AG08396 (cell line): ENCODE measurements around the gene LRP10.
"Not testable (repeated sequence)": the region's sequence is repeated elsewhere in the genome, so short reads cannot be mapped to it uniquely, and the experiment has no call there.

Experiments
- DNase-seq: peaks from one replicate; pipeline ENCODE4 v3.0.0; 2012; ENCODE audit warnings: low spot score, mixed read lengths

Gene LRP10

DNA sequence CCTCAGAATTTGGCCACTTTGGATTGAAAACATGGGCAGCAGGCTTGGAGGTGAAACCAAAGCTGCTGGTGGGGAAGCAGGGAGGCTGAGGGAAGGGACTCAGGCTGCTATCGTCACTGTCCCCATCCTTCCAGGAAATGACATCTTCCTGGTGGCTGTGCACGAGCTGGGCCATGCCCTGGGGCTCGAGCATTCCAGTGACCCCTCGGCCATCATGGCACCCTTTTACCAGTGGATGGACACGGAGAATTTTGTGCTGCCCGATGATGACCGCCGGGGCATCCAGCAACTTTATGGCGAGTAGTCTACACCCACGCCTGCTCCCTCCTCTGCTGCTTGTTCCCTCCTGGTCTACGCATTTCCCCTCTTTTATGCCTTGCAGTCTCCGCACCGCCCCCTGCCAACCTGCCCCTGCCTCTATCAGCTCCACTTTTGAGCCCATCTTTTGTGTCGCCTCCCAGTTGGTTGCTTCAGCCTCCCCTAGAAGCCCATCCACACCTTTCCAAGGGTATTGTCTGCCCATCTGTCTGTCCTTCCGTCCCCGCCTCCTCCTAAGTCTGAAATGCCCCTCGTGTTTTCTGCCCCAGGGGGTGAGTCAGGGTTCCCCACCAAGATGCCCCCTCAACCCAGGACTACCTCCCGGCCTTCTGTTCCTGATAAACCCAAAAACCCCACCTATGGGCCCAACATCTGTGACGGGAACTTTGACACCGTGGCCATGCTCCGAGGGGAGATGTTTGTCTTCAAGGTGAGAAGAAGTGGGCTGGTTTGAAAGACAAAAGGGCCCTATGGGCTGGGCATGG is 28.2 kb upstream of the LRP10 start:
- no peak for DNase-seq

DNA sequence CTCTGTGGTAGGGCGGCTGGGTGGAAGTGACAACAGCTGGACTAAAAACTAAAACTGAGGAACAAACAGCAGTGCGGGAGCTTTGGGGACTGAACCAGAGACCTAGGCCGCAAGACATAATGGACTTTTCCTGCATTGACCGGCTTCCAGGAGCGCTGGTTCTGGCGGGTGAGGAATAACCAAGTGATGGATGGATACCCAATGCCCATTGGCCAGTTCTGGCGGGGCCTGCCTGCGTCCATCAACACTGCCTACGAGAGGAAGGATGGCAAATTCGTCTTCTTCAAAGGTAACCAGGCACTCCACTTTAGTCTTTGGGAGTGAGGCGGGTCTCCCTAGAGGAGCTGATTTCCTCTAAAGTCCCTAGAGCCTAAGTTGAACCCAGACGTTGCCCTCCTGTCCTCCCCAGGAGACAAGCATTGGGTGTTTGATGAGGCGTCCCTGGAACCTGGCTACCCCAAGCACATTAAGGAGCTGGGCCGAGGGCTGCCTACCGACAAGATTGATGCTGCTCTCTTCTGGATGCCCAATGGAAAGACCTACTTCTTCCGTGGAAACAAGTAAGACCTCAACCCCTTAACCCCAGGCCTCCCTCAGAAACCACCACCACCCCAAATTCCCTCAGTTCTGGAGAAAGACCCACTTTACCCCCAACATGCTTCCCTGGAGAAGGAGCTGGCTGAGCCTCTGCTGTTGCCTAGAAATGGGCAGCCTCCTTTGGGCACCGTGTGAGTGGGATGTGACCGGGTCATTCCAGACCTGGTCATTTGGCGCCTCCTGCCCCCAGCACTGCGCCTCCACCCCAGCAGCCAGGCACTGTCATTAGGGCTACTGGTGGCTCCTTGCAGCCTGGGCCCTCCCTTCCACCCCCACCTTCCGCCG is 27.1 kb upstream of the LRP10 start:
- no peak for DNase-seq

DNA sequence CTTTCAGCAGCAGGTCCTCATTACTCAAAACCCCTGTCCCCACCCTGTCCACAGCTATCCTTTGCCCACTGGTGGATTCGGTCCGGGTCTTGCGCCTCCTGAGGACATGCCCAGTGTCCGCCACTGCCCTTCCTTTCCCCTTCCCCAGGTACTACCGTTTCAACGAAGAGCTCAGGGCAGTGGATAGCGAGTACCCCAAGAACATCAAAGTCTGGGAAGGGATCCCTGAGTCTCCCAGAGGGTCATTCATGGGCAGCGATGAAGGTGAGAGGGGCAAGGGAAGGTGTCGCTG is 26.5 kb upstream of the LRP10 start:
- no peak for DNase-seq

DNA sequence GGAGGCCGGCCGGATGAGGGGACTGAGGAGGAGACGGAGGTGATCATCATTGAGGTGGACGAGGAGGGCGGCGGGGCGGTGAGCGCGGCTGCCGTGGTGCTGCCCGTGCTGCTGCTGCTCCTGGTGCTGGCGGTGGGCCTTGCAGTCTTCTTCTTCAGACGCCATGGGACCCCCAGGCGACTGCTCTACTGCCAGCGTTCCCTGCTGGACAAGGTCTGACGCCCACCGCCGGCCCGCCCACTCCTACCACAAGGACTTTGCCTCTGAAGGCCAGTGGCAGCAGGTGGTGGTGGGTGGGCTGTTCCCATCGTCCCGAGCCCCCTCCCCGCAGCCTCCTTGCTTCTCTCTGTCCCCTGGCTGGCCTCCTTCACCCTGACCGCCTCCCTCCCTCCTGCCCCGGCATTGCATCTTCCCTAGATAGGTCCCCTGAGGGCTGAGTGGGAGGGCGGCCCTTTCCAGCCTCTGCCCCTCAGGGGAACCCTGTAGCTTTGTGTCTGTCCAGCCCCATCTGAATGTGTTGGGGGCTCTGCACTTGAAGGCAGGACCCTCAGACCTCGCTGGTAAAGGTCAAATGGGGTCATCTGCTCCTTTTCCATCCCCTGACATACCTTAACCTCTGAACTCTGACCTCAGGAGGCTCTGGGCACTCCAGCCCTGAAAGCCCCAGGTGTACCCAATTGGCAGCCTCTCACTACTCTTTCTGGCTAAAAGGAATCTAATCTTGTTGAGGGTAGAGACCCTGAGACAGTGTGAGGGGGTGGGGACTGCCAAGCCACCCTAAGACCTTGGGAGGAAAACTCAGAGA is 25.5 kb upstream of the LRP10 start:
- no peak for DNase-seq

DNA sequence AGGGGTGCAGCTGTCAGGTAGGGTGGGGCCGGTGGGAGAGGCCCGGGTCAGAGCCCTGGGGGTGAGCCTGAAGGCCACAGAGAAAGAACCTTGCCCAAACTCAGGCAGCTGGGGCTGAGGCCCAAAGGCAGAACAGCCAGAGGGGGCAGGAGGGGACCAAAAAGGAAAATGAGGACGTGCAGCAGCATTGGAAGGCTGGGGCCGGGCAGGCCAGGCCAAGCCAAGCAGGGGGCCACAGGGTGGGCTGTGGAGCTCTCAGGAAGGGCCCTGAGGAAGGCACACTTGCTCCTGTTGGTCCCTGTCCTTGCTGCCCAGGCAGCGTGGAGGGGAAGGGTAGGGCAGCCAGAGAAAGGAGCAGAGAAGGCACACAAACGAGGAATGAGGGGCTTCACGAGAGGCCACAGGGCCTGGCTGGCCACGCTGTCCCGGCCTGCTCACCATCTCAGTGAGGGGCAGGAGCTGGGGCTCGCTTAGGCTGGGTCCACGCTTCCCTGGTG is 24.7 kb upstream of the LRP10 start:
- no peak for DNase-seq

DNA sequence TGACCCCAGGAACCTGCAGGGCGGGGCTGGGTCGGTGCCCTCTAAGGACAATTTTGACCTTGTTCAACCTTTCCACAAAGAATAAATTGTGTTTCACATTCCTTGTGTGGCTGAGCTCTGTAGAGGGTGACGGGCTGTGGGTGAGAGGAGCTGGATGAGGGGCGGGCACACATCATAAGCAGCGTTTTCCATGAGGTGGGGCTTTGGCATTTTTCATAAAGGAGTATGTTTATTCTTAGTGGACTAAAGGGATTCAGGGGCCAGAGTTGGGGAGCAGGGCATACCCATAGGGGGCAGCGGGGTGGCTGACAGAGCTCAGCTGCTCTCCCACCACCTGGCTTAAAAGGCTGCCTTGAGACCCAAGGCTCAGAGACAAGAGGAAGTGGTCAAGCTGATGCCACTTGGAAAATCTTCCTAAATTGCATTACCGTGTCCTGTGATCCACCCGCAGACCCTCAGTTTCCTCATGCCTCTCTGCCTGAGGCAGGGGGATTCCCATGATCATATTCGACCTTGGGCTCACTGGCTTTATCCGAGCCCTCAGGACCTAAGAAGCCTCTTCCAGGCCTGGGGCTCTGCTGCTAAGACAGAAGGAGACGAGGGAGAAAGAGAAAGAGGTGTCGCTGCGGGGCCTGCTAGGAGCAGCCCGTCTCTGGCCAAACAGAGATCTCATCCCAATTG is 23.7 kb upstream of the LRP10 start:
- DNase-seq: peak; percentile 75

DNA sequence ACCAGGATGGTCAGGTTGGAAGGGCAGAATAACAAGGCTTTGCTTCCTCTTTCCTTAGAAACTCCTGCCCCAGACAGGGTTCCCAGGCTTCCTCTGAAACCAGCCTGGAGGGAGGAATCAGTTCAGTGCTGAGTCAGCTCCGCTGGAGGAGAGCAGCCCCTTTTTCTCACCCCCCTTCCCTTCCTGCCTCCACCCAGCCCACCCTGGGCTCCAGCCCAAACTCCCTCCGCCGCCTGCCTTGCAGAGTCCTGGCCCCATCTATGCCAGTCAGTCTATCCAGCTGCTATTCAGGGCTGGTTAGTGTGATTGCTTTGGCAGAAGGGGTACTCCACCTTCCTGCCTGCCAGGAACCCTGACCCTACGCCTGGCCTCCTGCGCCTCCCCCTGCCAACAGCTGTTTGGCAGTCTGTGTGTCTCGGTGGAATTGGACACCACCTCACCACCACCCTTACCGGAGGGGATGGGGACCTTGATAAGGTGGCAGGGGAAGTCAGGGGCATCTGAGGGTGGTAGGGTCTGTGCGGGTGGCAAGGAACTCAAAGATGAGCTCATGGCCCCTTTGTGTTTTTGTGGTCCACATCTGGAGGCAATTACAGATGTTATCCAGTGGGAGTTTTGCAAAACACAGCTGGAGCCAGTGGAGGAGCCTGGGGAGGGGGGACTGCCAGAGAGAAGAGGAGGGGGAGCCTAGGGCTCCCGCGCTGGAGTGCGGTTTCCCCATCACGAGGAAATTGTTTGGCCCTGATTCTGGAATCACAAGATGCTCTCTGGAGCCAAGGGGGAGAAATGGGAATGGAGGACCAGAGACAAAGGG is 23.0 kb upstream of the LRP10 start:
- DNase-seq: peak; percentile 77

DNA sequence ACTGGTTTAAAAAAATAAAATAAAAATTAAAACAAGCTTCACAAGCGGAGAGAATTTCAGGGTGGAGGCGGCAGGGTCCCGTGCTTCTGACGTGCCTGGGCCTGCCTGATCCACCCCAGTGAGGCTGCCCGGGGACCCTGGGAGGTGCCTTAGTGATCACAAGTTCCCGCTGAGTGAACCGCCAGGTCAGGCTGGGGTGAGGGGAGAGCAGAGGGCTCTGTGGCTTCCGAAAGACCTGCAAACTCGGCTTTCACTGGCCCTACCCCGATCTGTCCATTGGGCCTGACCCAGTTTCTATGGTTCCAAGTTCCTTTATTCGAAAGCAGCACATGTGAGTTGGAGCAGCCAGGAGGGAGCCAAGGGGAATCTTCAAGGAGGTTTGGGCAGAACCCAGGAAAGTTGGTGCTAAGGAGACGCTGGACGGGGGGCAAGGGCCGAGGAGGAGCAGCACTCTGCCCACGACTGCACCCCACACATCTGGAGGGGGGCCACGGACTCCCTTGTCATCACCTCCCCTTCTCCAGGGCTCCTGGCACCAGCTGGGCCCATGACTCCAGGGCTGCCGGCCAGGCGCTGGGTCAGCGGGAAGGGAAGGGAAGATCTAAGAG is 22.2 kb upstream of the LRP10 start:
- DNase-seq: no peak

DNA sequence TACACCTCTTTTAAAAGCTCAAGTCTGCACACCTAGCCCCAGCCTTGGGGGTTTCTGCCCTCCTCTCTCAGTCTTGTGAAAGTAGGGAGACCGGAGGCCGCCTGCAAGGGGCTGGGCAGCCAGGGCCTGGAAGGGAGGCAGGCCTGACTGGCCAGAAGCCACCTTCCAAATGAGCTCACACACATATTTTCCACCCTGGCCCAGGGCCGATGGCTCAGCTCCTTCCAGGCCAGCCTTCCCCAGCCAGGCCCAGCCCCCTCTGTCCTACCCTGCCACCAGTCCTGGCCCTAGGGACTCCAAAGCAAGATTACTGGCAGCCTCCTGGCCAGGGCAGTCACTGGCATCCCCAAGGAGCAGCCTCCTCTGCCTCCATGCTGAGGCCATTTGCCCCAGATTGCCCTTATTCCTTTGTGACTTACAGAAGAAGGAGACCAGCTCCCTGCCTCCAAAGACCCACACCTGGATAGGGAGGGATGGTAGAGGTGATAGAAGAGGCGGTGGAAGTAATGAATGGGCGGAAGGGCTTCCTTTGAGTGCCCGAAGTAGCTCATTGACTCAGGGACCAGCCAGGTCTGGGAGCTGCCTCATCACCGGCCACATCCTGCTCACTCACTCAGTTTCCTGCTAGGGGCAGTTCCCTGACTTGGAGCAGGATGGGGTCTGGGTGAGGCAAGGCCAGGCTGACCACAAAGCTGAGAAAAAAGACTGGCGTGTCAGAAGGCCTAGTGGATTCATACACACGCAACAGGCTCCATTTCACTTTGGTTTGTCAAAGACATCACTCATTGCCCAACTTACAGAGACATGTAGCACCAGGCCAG is 20.4 kb upstream of the LRP10 start:
- peak; percentile 84 for DNase-seq

DNA sequence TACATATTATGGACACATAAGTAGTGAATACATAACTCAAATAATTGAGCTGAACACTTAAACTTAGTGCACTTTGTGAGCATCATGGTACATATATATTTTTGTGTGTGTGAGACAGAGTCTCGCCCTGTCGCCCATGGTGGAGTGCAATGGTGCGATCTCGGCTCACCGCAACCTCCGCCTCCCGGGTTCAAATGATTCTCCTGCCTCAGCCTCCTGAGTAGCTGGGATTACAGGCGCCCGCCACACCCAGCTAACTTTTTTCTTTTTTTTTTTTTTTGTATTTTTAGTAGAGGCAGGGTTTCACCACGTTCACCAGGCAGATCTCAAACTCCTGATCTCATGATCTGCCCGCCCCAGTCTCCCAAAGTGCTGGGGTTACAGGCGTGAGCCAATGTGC is 19.4 kb upstream of the LRP10 start:
- not testable (repeated sequence) for DNase-seq

DNA sequence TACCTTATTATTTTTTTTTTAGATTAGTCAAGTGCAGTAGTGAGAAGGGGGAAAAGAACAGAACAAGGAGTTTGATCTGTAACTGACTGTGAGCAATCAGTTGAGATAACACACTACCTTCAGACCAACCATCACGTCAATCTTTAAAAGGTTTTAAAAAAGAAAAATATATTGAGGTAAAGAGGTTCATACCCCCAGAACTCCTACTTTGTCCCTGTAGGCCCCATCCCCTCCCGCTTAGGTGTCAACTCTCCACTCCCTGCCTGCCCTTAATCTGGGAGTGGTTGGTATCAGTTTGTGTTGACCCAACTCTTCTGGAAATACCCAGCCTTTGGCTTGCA is 19.0 kb upstream of the LRP10 start:
- DNase-seq: peak; percentile 3

DNA sequence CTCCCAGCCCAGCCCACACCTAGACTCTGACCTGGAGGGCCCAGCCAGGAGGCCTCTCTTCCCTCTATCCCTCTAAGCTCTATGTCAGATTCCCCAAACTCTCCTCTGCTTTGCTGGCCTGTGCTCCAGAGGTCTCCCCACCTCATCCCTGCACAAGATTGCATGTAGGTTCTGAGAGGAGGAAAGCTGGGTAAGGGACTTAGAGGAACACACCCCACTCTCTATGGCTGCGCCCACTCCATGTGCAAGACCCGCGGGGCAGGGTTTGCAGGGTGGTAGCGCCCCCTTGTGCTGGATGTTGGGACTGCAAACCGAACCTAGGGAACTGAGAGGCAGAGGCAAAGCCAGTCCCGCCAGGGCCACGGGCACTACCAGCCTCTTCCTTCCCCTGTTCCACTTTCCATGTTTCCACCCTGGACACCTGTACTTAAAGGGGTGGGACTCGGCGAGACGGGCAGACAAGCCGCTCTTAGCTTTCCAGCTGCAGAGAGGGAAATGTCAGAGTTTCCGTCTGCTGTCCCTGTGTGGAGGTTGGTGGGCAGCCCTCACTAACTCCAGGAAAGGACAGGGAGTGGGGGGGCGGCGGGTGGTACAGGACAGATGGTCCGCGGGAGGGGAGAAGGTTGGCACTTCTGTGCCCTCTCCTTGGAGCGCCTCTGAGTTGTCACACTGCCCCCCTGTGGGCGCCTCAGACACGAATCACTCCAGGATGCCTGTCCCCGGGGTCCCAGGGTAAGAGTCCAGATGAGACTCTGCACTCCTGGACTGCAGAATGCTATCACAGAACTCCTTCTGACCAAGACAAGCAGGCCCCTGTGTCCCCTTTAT is 18.4 kb upstream of the LRP10 start:
- DNase-seq: peak; percentile 76

DNA sequence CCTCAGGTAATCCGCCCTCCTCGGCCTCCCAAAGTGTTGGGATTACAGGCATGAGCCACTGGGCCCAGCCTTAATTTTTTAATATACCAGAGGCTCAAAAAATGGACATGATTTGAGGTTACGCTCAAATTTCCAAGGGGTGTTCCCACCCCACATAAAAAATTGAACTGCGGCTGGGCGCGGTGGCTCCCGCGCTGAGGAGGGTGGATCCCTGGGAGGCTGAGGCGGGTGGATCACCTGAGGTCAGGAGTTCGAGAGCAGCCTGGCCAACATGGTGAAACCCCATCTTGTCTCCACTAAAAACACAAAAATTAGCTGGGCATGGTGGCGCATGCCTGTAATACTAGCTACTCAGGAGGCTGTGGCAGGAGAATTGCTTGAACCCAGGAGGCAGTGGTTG is 17.2 kb upstream of the LRP10 start:
- not testable (repeated sequence) for DNase-seq

DNA sequence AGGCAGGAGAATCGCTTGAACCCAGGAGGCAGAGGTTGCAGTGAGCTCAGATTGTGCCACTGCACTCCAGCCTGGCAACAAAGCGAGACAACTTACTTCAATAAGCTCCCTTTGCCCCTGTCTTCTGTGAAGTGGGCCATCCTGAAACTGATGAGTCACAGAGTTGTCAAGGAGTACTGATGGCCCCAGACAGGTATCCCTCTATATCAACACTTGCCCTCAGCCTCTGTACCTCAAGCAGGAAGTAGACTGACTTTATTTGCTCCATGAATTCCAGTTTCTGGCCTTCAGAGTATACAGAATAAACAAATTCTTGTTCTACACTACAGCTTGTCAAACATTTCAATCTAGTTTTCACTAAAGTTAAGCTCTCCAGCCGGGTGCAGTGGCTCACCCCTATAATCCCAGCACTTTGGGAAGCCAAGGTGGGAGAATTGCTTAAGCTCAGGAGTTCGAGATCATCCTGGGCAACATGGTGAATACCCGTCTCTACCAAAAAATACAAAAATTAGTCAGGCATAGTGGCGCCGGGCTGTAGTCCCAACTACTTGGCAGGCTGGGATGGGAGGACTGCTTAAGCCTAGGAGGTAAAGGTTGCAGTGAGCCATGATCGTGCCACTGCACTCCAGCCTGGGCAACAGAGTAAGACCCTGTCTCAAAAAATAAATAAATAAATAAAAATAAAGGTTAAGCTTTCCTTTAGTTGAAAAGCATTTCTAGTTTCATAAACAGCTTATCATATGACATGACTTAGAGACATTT is 16.4 kb upstream of the LRP10 start:
- no peak for DNase-seq

DNA sequence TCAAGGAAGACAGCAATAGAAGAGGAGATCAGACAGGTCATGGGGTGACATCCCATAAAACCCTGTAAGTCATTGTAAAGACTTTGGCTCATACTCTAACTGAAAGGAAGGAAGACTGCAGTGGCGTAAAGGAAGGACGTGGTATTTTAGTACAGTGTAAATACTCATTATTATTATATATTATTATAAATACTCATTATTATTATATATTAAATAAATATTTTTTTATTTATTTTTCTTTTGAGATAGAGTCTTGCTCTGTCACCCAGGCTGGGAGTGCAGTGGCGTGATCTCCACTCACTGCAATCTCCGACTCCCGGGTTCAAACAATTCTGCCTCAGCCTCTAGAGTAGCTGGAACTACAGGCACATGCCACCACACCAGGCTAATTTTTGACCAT is 15.1 kb upstream of the LRP10 start:
- DNase-seq: no peak

DNA sequence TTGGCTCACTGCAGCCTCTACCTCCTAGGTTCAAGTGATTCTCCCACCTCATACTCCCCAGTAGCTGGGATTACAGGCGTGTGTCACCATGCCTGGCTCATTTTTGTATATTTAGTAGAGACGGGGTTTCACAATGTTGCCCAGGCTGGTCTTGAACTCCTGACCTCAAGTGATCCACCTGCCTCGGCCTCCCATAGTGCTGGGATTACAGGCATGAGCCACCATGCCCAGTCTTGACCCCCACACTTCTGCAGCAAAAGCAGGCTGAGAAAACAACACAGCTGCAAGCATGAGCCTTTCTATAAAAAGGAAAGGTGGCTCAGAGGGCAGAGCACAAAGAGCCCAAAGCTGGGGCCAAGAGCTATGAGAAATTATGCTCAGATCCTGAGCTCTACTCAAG is 11.2 kb upstream of the LRP10 start:
- DNase-seq: not testable (repeated sequence)

DNA sequence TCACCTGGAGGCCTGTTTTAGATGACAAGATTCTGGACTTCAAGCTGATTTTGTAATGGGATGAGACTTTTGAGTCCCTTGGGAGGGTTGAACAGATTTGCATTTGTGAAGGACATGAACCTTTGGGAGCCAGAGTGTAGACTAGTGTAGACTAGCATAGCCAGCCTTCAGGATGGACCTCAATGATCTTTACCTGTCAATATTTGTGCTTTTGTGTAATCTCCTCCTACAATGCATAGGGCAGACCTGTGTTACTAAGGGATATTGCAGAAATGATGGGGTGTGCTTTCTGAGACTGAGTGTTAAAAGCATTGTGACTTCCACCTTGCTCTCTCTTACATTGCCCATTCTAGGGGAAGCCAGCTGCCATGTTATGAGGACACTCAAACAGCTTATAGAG is 9.9 kb upstream of the LRP10 start:
- no peak for DNase-seq

DNA sequence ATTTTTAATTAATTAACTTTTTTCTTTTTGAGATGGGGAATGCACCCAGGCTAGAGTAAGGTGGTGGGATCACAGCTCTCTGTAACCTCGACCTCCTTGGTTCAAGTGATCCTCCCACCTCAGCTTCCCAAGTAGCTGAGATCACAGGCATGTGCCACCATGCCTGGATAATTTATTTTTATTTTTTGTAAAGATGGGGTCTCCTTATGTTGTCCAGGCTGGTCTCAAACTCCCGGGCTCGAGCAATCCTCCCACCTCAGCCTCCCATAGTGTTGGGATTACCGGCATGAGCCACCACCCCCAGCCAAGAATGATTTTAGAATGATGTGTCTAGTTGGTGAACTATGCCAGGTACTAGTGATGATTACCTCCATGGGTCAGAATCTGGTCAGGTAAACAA is 6.6 kb upstream of the LRP10 start:
- no peak for DNase-seq
